GM18498 (cell line): ENCODE measurements around the gene RAI14.
"Not testable (repeated sequence)": the region's sequence is repeated elsewhere in the genome, so short reads cannot be mapped to it uniquely, and the experiment has no call there.

Experiments
- ATAC-seq: cut with Tn5 transposase; IDR thresholded peaks from one replicate; pipeline ENCODE4 v1.9.1; 2021; ENCODE audit warnings: mild to moderate bottlenecking, moderate library complexity; ENCODE audit not compliant: unreplicated experiment

Gene RAI14

DNA sequence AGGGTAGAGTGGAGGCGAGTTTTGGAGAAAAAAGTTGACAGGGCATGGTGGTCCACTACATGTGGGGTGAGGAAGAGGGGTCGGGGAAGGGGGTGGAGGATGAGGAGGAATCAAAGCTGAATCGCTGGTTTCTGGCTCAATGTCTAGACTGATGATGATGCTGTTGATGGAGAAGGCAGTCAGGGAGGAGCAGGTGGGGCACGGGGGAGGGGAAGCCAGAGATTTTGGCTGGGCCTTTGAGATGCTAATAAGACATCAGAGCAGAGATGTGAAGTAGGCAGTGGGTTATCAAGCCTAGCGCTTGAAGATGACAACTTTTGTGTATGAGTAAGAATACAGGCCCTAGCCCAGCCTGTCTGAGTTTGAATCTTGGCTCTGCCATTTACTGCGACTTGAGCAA, 150.4 kb downstream of the RAI14 start:
- ATAC-seq: no peak

DNA sequence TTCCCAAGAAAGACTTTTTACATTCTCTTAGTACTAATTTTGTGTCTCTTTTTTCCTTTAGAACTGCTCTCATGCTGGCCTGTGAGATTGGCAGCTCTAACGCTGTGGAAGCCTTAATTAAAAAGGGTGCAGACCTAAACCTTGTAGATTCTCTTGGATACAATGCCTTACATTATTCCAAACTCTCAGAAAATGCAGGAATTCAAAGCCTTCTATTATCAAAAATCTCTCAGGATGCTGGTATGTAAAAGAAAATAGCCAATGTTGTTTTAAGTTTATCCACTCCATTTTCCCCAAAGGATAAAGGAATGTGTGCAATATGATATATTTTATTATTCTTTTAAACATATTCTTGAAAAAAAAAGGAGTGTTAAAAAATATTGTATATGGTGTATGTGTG, 155.6 kb downstream of the RAI14 start:
- ATAC-seq: no peak

DNA sequence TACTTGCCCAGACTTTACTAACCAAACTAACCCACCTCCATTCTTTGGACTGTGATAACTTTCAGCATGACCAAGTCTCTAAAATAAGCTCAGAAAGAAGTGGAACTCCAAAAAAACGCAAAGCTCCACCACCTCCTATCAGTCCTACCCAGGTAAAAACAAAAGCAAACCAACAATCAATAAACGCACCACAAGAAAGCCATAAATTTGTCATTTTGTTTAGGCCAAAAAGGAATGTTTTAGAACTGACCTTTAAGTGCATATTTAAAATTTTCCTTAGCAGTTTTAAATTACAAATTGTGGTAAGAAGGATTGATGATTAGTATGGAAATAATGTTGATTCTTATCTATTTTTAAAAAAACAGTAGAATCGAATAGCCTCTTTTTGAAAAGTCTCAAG, 157.4 kb downstream of the RAI14 start:
- no peak for ATAC-seq

DNA sequence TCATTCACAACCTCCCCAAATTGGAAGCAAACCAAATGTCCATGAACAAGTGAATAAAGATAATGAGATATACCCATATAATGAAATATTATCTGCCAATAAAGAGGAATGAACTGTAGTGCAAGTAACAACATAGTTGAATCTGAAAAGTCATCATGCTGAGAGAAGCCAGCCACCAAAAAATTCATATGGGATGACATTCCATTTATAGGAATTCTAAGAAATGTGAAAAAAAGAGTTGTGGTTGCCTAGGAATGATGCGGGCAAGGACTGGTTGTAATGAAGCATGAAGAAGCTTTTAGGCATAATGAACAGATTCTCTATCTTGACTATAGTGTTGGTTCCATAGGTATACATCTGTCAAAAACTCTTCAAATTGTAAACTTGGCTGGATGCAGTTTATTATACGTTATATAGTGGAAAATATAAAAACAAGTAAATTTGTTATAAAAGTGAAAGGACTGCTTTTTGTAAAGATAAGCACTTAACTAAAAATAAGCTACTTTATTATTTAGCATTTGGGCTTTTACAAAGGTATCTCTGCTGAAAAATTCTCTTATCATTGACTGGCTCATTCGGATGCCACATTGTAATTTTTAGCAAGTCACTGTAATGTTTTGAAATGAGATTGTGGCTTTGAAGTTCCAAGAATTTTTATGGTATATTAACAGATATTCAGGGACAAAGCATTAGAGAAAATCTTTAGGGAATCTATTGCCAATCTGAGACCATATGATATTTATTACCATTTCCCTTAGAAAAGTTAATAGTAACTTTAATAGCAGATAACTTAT, 161.6 kb downstream of the RAI14 start:
- no peak for ATAC-seq

DNA sequence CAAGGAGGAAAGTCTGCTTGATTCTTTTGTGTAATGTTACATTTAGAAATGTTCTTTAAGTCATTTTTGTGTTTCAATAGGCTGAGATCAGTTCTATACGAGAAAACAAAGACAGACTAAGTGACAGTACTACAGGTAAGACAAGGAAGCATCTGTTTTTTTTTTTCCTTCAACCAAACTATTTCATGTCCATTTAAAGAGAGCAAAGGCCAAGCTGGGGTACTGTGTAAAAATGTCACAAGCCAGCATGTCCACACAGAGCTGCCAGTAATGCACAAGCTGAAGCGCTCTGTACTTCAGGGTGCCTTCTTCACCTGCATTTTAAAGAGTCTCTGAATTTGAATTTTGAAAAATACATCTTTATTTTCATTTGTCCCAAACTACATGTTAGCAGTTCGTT, 162.6 kb downstream of the RAI14 start:
- no peak for ATAC-seq

DNA sequence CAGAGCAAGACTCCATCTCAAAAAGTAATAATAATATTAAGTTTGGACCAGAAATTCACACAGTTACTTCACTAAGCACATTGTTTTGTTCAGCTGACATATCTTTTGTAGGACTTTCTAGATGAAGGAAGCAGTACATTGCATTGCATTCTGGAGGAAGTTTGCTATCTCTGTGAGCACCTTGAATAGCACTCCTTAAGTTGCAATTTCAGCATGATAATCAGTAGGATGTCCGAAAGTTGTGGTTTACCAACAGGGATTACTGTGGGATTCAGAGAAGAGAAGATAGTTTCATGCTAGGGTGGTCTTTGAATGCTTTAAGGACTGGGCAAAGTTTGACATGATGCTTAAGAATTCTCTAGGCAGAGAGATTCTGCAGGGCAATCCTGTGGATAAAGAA, 164.5 kb downstream of the RAI14 start:
- no peak for ATAC-seq

DNA sequence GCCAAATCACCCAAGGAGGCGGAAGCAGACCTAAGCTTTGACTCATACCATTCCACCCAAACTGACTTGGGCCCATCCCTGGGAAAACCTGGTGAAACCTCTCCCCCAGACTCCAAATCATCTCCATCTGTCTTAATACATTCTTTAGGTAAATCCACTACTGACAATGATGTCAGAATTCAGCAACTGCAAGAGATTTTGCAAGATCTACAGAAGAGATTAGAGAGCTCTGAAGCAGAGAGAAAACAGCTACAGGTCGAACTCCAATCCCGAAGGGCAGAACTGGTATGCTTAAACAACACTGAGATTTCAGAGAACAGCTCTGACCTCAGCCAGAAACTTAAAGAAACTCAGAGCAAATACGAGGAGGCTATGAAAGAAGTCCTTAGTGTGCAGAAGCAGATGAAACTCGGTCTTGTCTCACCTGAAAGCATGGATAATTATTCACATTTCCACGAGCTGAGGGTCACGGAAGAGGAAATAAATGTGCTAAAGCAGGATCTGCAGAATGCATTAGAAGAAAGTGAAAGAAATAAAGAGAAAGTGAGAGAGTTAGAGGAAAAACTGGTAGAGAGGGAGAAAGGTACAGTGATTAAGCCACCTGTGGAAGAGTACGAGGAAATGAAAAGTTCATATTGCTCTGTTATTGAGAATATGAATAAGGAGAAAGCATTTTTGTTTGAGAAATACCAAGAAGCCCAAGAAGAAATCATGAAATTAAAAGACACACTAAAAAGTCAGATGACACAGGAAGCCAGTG, 167.0 kb downstream of the RAI14 start:
- no peak for ATAC-seq

DNA sequence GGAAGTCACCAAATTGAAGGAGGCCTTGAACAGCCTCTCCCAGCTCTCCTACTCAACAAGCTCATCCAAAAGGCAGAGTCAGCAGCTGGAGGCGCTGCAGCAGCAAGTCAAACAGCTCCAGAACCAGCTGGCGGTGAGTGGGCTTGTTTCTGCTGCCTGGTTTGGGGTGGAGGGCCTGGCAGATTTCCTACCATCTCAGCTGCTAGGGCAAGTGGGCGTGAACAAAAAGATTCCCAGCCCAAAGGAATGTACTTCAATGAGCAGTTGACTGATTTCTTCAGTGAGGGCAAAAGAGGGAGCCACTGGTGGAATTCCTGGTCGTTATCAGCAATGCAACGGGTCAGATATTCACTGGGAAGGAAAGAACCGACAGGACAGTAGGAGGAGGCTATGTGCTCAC, 170.2 kb downstream of the RAI14 start:
- ATAC-seq: no peak

DNA sequence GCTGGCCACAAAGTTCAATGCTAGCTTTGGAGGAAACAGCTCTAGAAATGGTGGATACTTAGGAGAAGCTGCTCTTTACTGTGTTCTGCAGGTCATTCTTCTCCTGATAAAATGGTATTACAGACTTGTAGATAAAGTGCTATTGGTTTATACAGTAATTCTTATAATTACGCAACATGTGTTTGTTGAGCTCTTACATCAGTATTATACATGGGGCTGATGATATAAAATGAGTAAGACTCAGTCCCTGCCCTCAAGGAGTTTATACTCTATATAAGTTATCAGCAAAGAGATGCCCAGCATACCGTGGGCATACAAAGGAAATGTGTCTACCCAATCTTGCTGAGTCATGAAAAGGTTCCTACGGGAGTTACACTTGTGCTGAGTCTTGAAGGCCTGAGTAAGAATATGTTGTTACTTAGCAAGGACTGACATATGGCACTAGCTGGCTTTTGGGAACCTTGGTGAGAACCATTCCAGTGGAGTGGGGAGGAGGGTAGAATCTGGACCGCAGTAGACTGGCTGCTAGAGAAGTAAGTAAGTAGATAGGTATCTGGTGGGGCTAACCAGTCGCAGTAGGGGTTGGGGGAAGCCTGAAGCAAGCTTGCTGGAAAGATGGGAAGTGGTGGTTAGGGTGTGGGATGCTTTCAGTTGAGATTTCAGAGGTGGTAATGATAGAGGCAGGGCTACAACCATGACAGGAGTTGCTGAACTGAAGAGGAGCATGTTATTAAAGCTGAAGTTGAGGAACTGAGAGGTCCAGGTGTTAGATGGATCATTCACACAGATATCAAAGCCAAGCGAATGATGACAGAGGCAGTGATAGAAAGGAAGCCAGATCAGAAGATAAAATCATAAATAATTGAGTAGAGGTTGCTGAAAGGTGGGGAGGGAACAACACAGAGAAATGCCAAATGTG, 171.7 kb downstream of the RAI14 start:
- no peak for ATAC-seq

DNA sequence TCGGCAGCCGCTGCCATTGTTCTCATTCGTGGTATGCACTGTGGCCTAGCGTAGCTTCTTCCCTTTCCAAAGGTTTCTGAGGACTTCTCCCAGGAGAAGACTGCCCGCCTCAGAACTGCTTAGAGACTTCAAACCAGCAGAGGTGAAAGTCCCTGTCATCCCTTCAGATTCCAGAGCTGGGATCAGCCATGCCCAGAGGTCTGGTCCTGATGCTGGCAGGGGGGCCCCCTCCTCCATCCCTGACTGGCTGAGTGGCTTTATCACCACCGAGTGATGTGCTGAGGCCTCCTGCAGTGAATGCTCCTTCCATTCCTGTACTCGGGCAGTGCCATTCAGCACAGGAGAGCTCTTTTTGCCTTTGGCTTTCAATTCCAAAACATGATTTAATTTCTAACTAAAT, 174.7 kb downstream of the RAI14 start:
- ATAC-seq: not testable (repeated sequence)

DNA sequence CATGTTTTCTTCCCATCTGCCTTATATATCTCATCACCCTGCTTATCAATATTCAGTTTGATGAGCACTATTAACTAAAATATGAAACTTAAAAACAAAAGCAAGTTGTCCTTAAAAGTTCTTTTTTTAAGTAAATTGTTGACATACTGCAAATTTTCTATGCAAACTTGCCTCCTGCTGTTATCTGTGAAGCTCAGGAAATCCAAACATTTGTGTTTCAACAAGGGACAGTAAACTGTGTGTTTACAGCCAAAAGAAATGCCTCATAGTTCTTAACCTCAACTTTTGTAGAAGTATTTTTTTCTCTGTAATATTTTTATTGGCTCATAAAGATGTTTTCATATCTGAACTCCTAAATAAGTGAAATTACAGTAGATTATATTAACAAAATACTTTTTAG, 175.2 kb downstream of the RAI14 start:
- ATAC-seq: no peak

DNA sequence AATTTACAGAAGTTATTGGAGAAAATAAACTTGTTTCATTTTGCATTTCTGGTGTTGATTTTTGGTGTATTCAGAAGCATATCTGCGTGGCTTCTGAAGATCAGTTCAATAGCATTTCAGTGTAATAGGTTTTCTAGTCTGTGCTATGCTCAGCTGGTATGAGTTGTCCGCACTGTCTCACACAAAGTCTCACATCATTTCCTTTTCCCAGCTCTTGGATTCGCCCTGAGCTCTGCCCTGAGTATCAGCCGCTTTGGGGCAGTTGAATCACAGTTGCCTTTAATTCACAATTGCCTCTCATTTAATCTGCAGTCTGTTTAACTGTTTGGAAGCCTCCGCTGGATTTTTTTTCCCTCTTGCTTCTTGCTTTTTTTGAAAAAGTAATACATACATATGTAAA, 176.4 kb downstream of the RAI14 start:
- no peak for ATAC-seq

DNA sequence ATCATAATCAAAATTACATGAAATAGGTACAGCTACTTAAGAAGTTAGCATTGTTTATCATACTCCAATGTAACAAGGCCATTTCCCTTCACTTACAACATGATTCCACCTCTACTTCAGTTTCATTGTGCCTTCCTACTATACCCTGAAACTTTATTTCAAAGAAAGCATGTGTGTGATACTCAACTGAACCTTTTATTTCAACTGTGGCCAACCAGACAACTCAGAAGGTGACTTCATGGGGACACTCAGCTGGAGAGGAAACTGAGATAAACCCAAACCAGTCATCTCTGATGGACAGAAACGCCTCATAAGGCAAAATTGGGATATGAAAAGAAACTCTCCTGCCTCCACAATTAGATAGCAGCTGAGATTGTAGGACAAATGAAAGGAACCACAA, 177.0 kb downstream of the RAI14 start:
- no peak for ATAC-seq

DNA sequence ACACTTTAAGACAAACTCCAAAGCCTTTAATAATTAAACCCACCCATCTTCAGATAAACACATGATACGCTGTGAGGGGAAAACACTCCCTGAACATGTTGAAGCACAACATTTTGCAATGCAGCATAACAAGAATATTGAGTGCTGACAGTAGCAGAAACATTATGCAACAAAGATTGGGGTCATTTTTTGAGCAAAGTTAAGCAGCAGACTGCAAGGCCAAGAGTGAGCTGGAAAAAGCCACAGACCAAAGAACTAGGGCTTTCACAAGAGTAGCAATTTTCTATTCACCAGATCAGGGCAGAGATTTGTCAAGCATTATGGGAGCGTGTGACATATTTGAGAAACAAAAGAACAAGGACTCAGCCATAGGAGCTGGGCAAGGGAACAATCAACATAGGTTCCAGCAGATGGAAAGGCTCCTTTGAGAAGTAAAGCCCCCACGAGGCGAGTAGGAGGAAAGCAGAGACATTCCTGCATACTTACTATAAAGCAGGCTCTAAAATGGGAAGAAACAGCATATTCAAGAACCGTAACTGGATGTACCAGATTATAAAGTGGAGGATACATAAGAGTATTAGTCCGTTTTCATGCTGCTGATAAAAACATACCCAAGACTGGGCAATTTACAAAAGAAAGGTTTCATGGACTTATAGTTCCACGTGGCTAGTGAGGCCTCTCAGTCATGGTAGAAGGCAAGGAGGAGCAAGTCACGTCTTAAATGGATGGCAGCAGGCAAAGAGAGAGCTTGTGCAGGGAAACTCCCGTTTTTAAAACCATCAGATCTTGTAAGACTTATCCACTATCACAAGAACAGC, 178.1 kb downstream of the RAI14 start:
- no peak for ATAC-seq

DNA sequence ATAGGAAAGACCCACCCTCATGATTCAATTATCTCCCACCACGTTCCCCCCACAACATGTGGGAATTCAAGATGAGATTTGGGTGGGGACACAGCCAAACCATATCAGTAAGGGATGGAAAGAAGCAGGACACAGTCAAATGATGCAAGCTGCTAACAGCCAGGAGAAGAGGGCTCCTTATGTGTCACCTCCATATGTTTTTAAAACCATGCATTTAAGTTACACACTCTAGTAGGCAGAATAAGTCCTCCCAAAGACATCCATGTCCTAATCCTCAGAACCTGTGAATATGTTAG, 178.6 kb downstream of the RAI14 start:
- ATAC-seq: no peak

DNA sequence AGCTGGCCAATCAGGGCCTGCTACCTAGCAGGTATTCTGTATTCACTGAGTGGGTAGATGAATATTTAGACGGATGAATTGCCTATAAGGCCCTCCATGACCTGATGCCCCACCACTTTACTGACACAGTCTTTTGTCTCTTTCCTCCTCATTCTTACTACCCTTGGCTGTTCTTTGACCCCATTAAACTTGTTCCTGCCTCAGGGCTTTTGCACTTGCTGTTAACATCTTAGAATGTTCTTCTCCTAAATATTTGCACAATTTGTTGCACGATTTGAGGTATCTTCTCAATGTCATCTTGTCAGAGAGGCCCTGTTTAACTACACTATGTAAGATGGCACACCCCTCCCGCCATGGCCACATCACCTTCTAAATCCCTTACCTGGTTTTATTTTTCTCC, 179.5 kb downstream of the RAI14 start:
- ATAC-seq: no peak

DNA sequence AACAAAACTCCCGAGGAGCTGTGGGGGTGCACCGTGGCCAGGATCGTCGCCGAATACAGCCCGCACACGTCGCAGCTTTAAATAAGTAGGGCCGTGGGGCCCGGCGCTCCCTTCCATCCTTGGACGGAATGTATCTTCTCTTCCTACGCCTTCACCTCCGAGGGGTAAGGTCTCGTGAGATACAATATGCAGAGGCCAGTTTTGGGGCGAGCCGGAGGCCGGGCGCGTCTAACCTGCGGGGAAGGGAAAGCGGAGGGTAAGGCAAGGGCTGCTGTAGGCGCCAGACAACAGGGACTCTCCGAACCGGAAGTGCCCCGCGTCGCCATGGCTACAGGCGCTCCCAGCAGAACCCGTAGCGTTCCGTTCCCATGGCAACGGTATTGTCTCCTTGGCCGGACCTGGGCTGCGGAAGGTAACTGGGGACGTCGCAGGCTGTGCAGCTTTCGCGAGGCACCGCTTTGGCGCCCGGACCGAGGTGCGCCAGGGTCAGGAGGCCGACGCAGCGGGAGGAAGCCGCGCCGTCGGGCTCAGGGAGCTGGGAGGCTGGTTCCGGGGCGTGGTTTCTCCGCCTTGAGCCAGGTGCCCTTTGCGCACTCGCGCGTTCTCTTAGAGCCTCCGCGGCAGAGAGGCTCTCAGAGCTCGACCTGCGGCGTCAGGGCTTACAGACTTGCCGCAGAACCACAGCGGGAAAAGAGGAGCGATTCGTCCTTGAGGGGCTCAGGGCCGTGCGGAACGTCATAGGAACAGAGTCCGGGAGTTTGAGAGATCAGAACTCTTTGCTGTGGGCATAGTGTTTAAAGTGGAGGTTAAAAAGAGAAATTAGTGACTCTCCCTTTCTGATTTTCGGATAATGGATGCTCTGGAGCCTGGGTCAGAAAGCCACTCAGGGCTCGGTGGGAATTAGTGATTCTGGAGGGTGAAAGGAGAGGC, 182.9 kb downstream of the RAI14 start, which contains the start of gene TTC23L:
TSS of gene TTC23L (plus strand) at position 380 of the 930 bp plus-strand sequence. CDS start 1,508 bp downstream, outside the sequence.
- ATAC-seq: peak; percentile 98

DNA sequence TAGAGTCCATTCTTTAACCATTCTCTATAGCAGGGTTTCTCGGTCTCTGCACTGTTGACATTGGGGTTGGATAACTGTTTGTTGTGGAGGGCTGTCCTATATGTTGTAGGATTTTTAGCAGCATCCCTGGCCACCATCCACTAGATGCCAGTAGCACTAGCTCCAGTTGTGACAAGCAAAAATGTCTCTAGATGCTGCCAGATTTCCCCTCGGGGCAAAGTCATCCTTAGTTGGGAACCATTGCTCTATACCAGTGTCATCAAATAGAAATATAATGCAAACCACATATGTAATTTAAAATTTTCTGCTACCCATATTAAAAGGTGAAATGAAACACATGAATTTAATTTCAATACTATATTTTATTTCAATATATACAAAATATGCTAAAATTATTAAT, 185.7 kb downstream of the RAI14 start:
- ATAC-seq: no peak

DNA sequence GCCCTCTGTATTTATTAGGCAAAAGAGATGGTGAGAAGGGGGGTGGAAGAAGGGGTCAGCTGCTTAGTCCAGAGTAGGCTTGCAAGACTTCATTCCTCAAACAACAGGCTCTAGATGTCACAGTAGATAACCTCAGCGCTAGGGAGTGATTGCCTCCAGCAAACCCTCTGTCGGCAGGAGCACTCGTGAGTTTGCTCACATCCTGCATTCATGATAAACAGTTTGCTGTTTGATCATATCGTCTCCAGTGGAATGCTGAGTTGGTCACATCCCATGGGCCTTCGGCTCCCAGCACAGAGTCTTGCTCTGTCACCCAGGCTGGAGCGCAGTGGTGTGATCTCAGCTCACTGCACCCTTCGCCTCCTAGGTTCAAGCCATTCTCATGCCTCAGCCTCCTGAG, 186.4 kb downstream of the RAI14 start:
- no peak for ATAC-seq

DNA sequence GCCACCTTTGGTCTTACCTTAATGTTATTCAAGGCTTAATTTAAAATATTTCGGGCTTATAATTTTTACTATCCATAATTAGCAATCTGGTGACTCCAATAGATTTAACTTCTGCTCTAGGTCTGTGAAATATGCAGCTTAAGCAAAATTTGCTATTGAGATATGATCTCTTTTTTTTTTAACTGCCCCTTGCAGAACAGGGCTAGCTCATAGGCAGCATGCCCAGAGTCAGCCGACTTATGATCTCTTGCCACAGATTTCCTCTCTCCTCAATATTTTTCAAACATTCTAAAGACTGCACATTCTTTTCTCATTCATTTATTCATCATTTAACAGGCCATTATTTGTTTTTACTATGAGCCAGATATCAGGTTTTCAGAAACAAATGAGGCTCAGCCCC, 187.4 kb downstream of the RAI14 start:
- ATAC-seq: no peak
